Right atrium auricular region (tissue), 2 donors: ENCODE measurements around the gene TRERF1. TPM values are rescaled to one million over a fixed set of nuclear protein-coding genes. Genes with fewer than 3 reads are reported as not detected.

Source experiments
- DNase-seq: peaks from one replicate; pipeline ENCODE4 v3.0.0-alpha.2; 2019; ENCODE audit warnings: low spot score
- H3K27ac ChIP-seq, 2 donors: fragments of 200-600 bp; sonication (generic); 1 replicate in 1 of 2; 2 replicates in 1 of 2; pipeline ENCODE4 v1.5.1; 2016 to 2019
- H3K27me3 ChIP-seq, 2 donors: fragments of 200-600 bp; sonication (generic); one replicate each; pipeline versions ENCODE4 v1.5.1 to v1.6.0; 2017 to 2019
- H3K36me3 ChIP-seq: fragments of 200-600 bp; sonication (generic); one replicate; pipeline ENCODE4 v1.5.1; 2016
- H3K4me1 ChIP-seq, 2 donors: fragments of 200-600 bp; sonication (generic); one replicate each; pipeline versions ENCODE4 v1.5.1 to v1.6.0; 2017 to 2019
- H3K4me3 ChIP-seq, 2 donors: fragments of 200-600 bp; sonication (generic); 1 replicate in 1 of 2; 2 replicates in 1 of 2; pipeline ENCODE4 v1.5.1; 2017 to 2019; ENCODE audit warnings: mild to moderate bottlenecking in 1 of 2, moderate library complexity in 1 of 2
- H3K9me3 ChIP-seq, 2 donors: fragments of 200-600 bp; sonication (generic); one replicate each; pipeline ENCODE4 v1.5.1; 2019
- total RNA-seq, 2 donors: library from RNA; depleted of rRNA; stranded (reverse); fragments of >200 nt; gene quantifications; one replicate each; pipeline ENCODE4 v1.1.0, GENCODE V29; 2016
- TF ChIP-seq, protein P1 (sequence below), 2 donors: fragments of 200-600 bp; sonication (generic); IDR thresholded peaks; one replicate each; pipeline ENCODE4 v1.5.1; 2019; ENCODE audit warnings: antibody characterized with exemption in 2 of 2

TRERF1 gene
- total RNA-seq, 2 donors from 2014 or later = 1.9 to 2.5 TPM

DNA sequence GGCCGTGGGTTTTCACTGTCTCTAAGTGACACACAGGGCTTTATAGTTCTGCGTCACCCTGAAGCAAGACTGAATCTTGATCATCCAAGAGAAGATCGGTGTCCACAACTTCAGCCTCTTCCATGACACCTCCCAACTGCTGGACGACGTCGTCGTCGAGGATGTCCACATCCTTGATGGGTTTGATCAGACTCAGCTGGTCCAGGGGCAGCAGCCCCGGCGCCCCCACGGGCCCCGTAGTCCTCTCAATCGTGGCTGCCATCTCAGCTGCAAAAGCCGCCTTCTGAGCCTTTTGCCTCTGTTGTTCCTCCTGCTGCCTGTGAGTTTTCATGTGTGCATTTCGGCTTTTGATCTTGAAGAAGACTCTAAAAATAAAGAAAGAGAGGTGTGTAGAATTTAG is 223.4 kb downstream of the TRERF1 start:
- no peaks in the 10 kb centered on the region for H3K36me3 ChIP-seq
- no peak for DNase-seq
- TF ChIP-seq, protein P1, sequence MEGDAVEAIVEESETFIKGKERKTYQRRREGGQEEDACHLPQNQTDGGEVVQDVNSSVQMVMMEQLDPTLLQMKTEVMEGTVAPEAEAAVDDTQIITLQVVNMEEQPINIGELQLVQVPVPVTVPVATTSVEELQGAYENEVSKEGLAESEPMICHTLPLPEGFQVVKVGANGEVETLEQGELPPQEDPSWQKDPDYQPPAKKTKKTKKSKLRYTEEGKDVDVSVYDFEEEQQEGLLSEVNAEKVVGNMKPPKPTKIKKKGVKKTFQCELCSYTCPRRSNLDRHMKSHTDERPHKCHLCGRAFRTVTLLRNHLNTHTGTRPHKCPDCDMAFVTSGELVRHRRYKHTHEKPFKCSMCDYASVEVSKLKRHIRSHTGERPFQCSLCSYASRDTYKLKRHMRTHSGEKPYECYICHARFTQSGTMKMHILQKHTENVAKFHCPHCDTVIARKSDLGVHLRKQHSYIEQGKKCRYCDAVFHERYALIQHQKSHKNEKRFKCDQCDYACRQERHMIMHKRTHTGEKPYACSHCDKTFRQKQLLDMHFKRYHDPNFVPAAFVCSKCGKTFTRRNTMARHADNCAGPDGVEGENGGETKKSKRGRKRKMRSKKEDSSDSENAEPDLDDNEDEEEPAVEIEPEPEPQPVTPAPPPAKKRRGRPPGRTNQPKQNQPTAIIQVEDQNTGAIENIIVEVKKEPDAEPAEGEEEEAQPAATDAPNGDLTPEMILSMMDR (IDR thresholded peaks at IDR 0.05) = no peak
- no peaks in the 10 kb centered on the region for H3K27me3 ChIP-seq
- H3K4me3 ChIP-seq = no peak overlapping the region
- no peaks in the 10 kb centered on the region for H3K4me1 ChIP-seq
- H3K27ac ChIP-seq = no peak overlapping the region
- no peaks in the 10 kb centered on the region for H3K9me3 ChIP-seq

- no peaks in the 10 kb centered on the region for H3K9me3 ChIP-seq
- no peaks in the 10 kb centered on the region for H3K36me3 ChIP-seq
- H3K4me1 ChIP-seq = no peaks in the 10 kb centered on the region
- H3K27ac ChIP-seq = no peak overlapping the region
- H3K4me3 ChIP-seq = no peak overlapping the region
- no peak for DNase-seq
- TF ChIP-seq, protein P1 (IDR thresholded peaks at IDR 0.05) = no peak
- H3K27me3 ChIP-seq = no peaks in the 10 kb centered on the region
Observed at GRCh38 chr6:42227173-42227850, 224.4 kb downstream of the TRERF1 start.

DNA sequence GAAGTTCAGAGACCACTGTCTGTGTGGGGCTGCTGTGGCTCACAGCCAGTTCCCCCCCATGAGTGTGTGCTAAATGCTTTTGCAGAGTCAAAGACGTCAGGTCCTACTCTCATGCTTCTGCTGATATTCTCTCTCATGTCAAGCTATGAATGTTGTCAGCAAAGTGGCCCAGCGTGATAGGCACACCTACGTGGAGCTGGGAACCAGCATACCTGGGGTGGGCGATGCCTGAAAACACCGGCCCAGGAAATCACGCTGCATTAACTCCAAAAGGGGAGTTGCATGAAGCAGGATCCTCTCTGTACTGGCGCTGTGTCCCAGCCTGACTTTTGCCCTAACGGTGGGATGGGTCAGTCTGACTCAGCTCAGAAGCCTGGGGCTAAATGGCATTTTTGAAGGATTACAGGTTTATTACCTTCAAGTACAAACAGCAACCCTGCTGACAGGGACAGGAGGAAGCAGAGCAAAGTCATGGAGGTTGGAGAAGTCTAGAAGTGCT is 225.0 kb downstream of the TRERF1 start:
- Histone ChIP-seq H3K9me3 (no peaks in the 10 kb centered on the region), H3K4me1 (no peaks in the 10 kb centered on the region), H3K4me3 (no peak overlapping the region)

DNA sequence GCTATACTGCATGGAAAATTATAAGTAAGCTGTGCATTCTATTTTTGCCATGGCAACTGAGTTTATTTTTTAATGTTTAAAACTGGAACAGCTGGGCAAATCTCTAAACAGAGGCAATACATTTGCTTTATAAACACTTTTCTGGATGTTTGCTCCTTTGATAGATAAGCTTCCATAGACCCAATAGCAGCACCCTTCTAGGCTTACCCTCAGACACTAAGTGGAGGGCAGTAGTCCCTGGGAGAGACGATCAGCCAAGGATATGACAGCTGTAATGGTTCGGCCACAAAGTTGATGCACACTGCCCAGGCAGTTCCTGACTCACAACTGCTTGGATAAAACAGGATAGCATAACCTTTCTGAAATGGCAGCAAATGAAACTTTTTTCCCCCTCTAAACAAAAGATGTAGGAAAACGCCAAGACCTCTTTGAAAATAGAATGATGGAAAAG is 225.5 kb downstream of the TRERF1 start:
- no peaks in the 10 kb centered on the region for H3K4me1 ChIP-seq
- H3K9me3 ChIP-seq = no peaks in the 10 kb centered on the region
- no peaks in the 10 kb centered on the region for H3K27me3 ChIP-seq
- no peak overlapping the region for H3K4me3 ChIP-seq
- no peak overlapping the region for H3K27ac ChIP-seq
- TF ChIP-seq, protein P1 (IDR thresholded peaks at IDR 0.05) = no peak
- no peaks in the 10 kb centered on the region for H3K36me3 ChIP-seq
- no peak for DNase-seq

More for the DNA sequence above, 225.0 kb downstream of the TRERF1 start:
- Histone ChIP-seq H3K27ac (no peak overlapping the region), H3K27me3 (no peaks in the 10 kb centered on the region), H3K36me3 (no peaks in the 10 kb centered on the region)
- no peak for DNase-seq
- TF ChIP-seq, protein P1 (IDR thresholded peaks at IDR 0.05) = no peak

DNA sequence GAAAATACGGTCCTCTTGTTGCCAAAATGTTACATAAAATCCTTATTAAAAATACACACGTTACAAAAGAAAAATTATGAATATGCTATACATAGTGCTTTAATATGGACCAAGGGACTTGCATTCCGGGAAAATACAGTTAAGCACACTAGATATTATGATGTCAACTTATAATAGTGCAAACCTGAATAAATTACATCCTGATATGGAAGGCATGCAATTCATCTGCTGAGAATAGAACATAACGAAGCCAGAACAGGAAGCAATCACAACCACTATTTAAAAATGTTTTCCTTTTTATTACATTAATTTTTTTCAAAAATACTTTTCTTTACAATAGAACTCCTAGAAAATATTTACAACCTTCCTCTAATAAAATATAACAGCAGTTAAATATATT is 226.3 kb downstream of the TRERF1 start:
- no peaks in the 10 kb centered on the region for H3K36me3 ChIP-seq
- TF ChIP-seq, protein P1 (IDR thresholded peaks at IDR 0.05) = no peak

DNA sequence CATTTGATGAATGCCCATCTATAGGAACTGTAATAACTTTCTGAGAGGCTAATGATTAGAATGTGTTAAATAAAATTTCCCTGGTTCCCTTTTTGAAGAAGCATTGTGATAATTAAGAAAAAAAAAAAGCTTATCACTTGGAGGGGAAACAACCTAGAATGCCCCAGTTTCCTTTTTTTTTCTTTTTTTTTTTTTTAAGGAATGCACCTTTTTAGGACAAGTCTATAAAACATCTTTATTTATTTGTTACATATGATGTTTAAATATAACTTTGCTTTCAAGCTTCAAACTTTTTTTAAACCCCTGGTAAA is 226.7 kb downstream of the TRERF1 start:
- H3K36me3 ChIP-seq = no peaks in the 10 kb centered on the region
- TF ChIP-seq, protein P1 (IDR thresholded peaks at IDR 0.05) = no peak
- H3K9me3 ChIP-seq = no peaks in the 10 kb centered on the region
- H3K27me3 ChIP-seq = no peaks in the 10 kb centered on the region
- no peak overlapping the region for H3K4me3 ChIP-seq
- DNase-seq = no peak
- H3K4me1 ChIP-seq = no peaks in the 10 kb centered on the region
- no peak overlapping the region for H3K27ac ChIP-seq

More for the DNA sequence above, 226.3 kb downstream of the TRERF1 start:
- Histone ChIP-seq H3K27me3 (no peaks in the 10 kb centered on the region), H3K27ac (no peak overlapping the region), H3K4me1 (no peaks in the 10 kb centered on the region), H3K4me3 (no peak overlapping the region), H3K9me3 (no peaks in the 10 kb centered on the region)
- DNase-seq = no peak
